HG03520 (cell line): Measurements from ENCODE around the gene SFI1.
"Not testable (repeated sequence)": the region's sequence is repeated elsewhere in the genome, so short reads cannot be mapped to it uniquely, and the experiment has no call there.

Experiments
- ATAC-seq: cut with Tn5 transposase; IDR thresholded peaks from one replicate; pipeline ENCODE4 v1.9.1; 2021; ENCODE audit warnings: mild to moderate bottlenecking, moderate library complexity; ENCODE audit not compliant: unreplicated experiment

SFI1 gene

GRCh38 chr22:31491218-31491962 lies 4.9 kb upstream of the SFI1 start:
- ATAC-seq, result no peak

GRCh38 chr22:31492151-31492550 lies 4.2 kb upstream of the SFI1 start:
- no peak for ATAC-seq

DNA sequence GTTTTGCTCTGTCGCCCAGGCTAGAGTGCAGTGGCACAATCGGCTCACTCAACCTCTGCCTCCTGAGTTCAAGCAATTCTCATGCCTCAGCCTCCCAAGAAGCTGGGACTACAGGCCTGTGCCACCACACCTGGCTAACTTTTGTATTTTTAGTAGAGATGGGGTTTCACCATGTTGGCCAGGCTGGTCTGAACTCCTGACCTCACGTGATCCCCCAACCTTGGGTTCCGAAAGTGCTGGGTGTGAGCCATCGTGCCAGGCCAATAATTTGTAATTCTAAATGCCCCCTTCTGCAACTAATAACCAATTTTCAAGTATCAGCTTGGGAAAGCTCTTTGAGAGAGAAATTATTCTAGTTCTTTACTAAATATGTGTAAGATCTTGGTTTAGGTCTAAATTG lies 3.0 kb upstream of the SFI1 start:
- ATAC-seq, result not testable (repeated sequence)

- no peak for ATAC-seq
Measured at GRCh38 chr22:31495343-31495742, 993 bp upstream of the SFI1 start.

DNA sequence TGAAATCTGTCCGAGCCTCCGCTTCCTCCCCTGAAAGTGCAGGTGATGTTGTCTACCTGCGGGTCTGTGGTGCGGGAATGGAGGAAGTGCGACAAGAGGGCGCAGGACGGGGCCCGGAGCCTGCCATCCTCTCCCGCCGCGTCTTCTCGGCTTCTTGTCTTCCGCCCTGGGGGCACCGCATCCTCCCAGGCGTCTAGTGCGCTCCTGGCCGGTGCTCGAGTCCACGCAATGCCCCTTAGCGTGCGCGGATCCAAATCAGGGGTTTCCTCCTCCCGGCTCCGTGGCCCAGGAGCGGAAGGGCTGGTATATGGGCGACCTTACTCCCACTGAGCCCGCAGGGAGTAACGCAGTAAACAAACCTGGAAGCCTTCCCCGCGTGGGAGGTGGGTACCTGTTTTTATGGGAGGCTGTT lies 405 bp downstream of the SFI1 start:
- ATAC-seq, result peak; percentile 2

GRCh38 chr22:31497148-31497938 lies 1.0 kb downstream of the SFI1 start:
- ATAC-seq, result no peak

DNA sequence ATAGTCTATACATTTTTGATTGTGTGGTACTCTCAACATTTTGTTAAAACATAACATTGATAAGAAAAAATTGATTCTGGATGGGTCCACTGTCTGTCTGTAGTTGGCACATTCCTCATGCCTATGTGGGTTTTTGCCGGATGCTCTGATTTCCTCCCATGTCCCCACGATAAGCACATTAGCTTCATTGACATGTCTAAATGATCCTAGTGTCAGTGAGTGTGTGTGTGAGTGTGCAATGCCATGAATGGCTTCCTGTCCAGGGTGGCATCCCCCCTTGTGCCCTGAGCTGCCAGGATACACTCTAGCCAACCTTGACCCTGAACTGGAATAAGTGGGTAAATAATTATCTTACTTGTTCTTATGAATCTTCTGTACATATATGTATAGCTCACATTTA lies 5.4 kb downstream of the SFI1 start:
- ATAC-seq, result no peak

DNA sequence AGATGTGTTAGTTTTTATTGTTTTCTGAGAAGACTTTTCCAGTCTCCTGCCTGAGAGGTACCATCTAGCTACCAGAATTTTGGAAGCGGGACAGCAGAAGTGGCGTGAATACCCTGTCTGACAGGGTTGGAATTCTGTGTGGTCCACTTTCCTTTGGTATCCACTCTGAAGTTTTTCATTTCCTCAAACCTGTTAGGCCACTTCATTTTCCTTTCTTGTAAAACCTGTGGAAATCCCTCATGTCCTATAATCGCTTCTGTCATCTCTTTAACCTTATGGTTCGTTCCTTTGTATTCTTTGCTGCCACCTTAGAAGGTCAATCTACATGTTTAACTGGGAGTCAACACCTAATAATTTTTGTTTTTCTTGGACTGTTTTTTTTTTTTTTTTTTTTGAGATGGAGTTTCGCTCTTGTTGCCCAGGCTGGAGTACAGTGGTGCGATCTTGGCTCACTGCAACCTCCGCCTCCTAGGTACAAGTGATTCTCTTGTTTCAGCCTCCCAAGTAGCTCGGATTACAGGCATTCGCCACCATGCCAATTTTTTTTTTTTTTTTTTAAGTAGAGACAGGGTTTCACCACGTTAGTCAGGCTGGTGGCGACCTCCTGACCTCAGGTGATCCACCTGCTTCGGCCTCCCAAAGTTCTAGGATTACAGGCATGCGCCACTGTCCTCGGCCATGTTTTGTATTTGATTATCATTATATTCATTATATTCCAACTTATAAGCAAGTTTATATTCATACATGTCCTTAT lies 7.1 kb downstream of the SFI1 start:
- ATAC-seq, result no peak

DNA sequence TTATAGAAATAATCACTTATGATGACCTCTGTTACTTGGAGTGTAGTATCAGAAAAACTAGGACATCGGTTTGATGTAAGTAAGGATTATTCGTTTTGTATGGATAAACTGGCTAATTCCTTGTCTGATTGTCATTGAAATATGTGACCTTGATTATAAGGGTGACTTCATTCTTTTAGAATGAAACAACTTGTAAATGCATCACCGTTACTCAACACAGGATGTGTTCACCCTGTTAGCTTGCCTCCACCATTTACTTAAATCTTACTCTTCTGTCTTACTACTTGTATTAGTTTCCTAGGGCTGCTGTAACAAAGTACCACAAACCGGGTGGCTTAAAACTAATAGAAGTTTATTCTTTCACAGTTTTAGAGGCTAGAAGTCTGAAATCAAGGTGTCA lies 7.9 kb downstream of the SFI1 start:
- ATAC-seq, result no peak

- ATAC-seq, result not testable (repeated sequence)
Measured at GRCh38 chr22:31507517-31507916, 11.2 kb downstream of the SFI1 start.

- ATAC-seq, result no peak
Measured at GRCh38 chr22:31508536-31508935, 12.2 kb downstream of the SFI1 start.

- no peak for ATAC-seq
Measured at GRCh38 chr22:31509061-31509762, 12.9 kb downstream of the SFI1 start.

GRCh38 chr22:31520051-31520450 lies 23.7 kb downstream of the SFI1 start:
- ATAC-seq, result no peak

DNA sequence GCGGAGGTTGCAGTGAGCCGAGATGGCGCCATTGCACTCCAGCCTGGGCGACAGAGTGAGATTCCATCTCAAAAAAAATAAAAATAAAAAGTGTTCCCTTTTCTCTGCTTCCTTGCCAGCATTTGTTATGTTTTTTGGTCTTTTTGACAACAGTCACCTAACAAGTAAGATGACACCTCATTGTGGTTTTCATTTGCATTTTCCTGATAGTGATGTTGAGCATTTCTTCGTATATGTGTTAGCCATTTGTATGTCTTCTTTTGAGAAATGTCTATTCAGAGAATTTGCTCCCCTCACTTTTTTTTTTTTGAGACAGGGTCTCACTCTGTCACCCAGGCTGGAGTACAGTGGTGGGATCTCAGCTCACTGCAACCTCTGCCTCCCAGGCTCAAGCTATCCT lies 27.8 kb downstream of the SFI1 start:
- not testable (repeated sequence) for ATAC-seq

GRCh38 chr22:31526270-31526669 lies 29.9 kb downstream of the SFI1 start:
- no peak for ATAC-seq

- ATAC-seq, result no peak
Measured at GRCh38 chr22:31530823-31531195, 34.5 kb downstream of the SFI1 start.

- no peak for ATAC-seq
Measured at GRCh38 chr22:31532060-31532459, 35.7 kb downstream of the SFI1 start.

- ATAC-seq, result no peak
Measured at GRCh38 chr22:31533374-31533773, 37.0 kb downstream of the SFI1 start.

DNA sequence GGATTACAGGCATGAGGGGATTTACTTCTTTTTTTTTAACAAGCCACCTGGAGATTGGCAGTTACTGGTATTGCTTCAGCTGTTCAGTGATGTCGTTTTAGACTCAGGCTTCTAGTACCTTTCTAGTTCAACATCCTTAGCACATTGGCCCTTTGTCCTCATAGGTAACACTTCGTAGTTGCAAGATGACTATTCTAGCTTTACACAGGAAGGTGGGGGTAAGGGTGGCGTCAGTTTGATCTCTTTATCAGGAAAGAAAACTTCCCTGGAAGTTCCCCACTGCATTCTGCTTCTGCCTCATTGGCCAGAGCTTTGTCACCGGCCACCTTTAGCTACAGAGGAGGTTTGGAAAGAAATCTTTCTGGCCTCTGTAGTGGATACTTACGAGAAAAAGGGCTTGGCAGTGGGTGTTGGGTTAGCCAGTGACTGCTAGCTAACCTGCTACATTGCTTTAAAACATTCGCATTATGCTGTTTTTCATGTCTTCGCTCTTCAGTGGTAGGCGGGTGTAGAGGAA lies 40.7 kb downstream of the SFI1 start:
- ATAC-seq, result no peak

GRCh38 chr22:31538815-31539214 lies 42.5 kb downstream of the SFI1 start:
- no peak for ATAC-seq

DNA sequence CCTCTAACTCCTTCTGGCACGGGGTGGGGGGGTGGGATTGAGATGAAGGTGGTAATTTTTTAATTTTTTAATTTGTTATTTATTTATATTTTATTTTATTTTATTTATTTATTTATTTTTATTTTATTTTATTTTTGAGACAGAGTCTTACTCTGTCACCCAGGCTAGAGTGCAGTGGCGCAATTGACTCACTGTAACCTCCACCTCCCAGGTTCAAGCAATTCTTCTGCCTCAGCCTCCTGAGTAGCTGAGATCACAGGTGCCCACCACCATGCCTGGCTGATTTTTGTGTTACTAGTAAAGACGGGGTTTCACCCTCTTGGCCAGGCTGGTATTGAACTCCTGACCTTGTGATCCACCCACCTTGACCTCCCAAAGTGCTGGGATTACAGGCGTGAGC lies 43.8 kb downstream of the SFI1 start:
- not testable (repeated sequence) for ATAC-seq
